Thoracic aorta (tissue), 2 donors: Measurements from ENCODE around the gene SRP68. TPM values are rescaled to one million over a fixed set of nuclear protein-coding genes. Genes with fewer than 3 reads are reported as not detected.
"Not testable (repeated sequence)": the region's sequence is repeated elsewhere in the genome, so short reads cannot be mapped to it uniquely, and the experiment has no call there.

Experiments
- ATAC-seq: fragments of 150-250 bp; one replicate; pipeline ENCODE4 v1.8.0; 2017; ENCODE audit warnings: low read depth; ENCODE audit not compliant: insufficient number of reproducible peaks, low FRiP score
- DNase-seq: peaks from one replicate; pipeline ENCODE4 v3.0.0-alpha.2; 2020; ENCODE audit warnings: low spot score
- H3K27ac ChIP-seq, 2 donors: fragments of 200-600 bp; sonication (generic); 1 replicate in 1 of 2; 2 replicates in 1 of 2; pipeline ENCODE4 v1.5.1; 2016; ENCODE audit warnings: mild to moderate bottlenecking in 2 of 2, moderate library complexity in 2 of 2
- H3K27me3 ChIP-seq: fragments of 200-600 bp; sonication (generic); replicated peaks from 2 replicates; pipeline ENCODE4 v1.6.0; 2016; ENCODE audit warnings: mild to moderate bottlenecking; ENCODE audit not compliant: insufficient read depth
- H3K36me3 ChIP-seq: fragments of 200-600 bp; sonication (generic); one replicate; pipeline ENCODE4 v1.5.1; 2016
- H3K4me1 ChIP-seq, 2 donors: fragments of 200-600 bp; sonication (generic); 1 replicate in 1 of 2; 2 replicates in 1 of 2; pipeline versions ENCODE4 v1.5.1 to v1.6.0; 2016; ENCODE audit warnings: low read depth in 2 of 2, mild to moderate bottlenecking in 1 of 2; ENCODE audit not compliant: control insufficient read depth in 1 of 2
- H3K4me3 ChIP-seq: fragments of 200-600 bp; sonication (generic); 2 replicates; pipeline ENCODE4 v1.5.1; 2016; ENCODE audit warnings: mild to moderate bottlenecking
- H3K9me3 ChIP-seq: fragments of 200-600 bp; sonication (generic); 2 replicates; pipeline ENCODE4 v1.5.1; 2016
- total RNA-seq, 2 donors: library from RNA; depleted of rRNA; stranded (reverse); fragments of >200 nt; gene quantifications; one replicate each; pipeline versions ENCODE4 v1.1.0 to v1.2.3, GENCODE V29; 2016
- TF ChIP-seq, protein P1 (sequence below): fragments of 200-600 bp; sonication (generic); IDR thresholded peaks from one replicate; pipeline ENCODE4 v1.5.1; 2019; ENCODE audit warnings: antibody characterized with exemption

SRP68 gene
- total RNA-seq, 2 donors from 2014 or later, result 19.1 to 39.9 TPM

DNA sequence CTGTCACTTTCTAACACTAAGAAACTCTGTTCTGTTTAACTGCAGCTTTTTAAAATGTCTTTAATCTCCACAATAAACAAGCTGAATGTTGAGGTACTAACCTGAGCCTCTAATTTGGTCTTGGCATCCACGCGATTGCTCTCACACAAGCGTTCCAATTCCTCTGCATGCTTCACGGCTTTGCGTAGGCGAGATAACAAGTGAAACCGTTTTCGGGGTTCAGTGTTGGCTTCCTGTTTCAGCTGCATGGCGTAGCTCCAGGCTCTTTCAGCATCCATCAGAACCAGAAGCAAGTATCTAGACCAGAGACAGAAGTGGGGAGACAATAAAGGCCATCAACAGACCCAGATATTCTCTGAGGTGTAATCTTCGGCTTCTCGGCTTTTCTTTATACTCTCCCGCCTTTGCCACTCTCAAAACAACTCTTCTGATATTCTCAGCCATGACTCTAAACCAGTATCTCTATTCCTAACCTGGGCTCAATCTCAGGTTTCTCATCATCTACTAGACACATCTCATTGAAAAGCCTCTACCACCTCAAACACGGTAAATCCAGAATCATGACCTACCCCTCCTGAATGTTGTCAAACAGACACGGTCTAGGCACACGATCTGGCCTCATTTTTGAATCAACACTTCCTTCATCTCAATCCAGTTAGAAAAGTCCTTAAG lies 8.3 kb downstream of the SRP68 start:
- no peak overlapping the region for H3K27ac ChIP-seq
- no peak for ATAC-seq
- H3K4me1 ChIP-seq, result no peaks in the 10 kb centered on the region
- H3K4me3 ChIP-seq, result no peak overlapping the region
- peaks cover 80% of the 10 kb centered on the region for H3K36me3 ChIP-seq
- TF ChIP-seq, protein P1, sequence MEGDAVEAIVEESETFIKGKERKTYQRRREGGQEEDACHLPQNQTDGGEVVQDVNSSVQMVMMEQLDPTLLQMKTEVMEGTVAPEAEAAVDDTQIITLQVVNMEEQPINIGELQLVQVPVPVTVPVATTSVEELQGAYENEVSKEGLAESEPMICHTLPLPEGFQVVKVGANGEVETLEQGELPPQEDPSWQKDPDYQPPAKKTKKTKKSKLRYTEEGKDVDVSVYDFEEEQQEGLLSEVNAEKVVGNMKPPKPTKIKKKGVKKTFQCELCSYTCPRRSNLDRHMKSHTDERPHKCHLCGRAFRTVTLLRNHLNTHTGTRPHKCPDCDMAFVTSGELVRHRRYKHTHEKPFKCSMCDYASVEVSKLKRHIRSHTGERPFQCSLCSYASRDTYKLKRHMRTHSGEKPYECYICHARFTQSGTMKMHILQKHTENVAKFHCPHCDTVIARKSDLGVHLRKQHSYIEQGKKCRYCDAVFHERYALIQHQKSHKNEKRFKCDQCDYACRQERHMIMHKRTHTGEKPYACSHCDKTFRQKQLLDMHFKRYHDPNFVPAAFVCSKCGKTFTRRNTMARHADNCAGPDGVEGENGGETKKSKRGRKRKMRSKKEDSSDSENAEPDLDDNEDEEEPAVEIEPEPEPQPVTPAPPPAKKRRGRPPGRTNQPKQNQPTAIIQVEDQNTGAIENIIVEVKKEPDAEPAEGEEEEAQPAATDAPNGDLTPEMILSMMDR, result no peak
- no peaks in the 10 kb centered on the region for H3K27me3 ChIP-seq
- no peak for DNase-seq
- H3K9me3 ChIP-seq, result no peaks in the 10 kb centered on the region

DNA sequence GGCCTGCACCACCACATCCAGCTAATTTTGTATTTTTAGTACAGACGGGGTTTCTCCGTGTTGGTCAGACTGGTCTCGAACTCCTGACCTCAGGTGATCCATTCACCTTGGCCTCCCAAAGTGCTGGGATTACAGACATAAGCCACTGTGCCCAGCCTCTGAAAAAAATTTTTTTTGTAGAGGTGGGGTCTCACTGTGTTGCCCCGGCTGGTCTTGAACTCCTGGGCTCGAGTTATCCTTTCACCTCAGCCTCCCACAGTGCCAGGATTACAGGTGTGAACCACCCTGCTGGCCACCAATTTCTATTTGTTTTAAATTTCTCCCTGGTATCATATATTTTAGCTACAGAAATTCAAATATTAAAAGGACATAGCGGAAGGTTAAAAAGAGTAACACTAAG lies 14.1 kb downstream of the SRP68 start:
- H3K4me1 ChIP-seq, H3K27ac ChIP-seq, H3K27me3 ChIP-seq, DNase-seq, H3K4me3 ChIP-seq, ATAC-seq, H3K9me3 ChIP-seq: not testable (repeated sequence)
- H3K36me3 ChIP-seq, result peaks cover 63% of the 10 kb centered on the region

DNA sequence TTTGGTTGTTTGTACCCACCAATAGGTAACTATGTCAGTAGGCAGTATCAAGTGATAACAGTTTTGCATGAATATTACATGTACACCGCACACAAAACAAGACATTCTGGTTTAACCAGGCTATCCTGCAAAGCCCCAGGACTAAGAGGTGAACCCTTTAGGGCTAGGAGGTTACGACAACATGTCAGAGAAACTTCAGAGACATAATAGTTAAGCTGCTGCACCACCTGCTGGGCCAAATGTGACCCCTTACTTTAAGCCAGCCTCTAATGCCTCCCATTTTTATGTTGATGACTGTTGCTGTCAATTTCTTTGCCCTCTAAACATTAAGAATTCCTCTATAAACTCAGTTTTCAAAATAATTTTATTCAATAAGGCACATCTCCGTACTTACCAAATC lies 15.4 kb downstream of the SRP68 start:
- no peak for DNase-seq
- H3K4me3 ChIP-seq, result no peak overlapping the region
- H3K36me3 ChIP-seq, result peaks cover 59% of the 10 kb centered on the region
- no peak for ATAC-seq
- TF ChIP-seq, protein P1, result no peak
- H3K27me3 ChIP-seq, result no peaks in the 10 kb centered on the region
- no peaks in the 10 kb centered on the region for H3K4me1 ChIP-seq
- no peak overlapping the region for H3K27ac ChIP-seq
- no peaks in the 10 kb centered on the region for H3K9me3 ChIP-seq

DNA sequence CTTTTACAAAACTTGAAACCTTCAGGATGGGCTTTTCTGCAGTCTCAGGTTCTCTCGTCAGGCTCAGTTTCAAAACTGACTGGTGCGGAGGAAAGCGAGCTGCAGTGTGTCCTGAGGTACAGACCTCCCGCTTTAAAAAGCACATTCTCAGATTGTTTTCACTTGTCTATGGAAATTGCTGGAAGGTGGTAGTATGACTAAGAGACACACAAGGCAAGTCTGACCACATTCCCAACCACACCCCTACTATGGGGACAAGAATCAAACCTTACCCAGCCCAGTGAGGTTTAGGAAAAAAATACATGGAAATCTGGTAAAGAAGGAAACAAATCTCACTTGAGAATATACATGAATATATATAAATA lies 18.2 kb downstream of the SRP68 start:
- DNase-seq, result no peak
- Histone ChIP-seq H3K27ac (no peak overlapping the region), H3K4me3 (no peak overlapping the region), H3K36me3 (peaks cover 53% of the 10 kb centered on the region), H3K4me1 (no peaks in the 10 kb centered on the region), H3K27me3 (no peaks in the 10 kb centered on the region), H3K9me3 (no peaks in the 10 kb centered on the region)
- TF ChIP-seq, protein P1, result no peak
- ATAC-seq, result no peak

DNA sequence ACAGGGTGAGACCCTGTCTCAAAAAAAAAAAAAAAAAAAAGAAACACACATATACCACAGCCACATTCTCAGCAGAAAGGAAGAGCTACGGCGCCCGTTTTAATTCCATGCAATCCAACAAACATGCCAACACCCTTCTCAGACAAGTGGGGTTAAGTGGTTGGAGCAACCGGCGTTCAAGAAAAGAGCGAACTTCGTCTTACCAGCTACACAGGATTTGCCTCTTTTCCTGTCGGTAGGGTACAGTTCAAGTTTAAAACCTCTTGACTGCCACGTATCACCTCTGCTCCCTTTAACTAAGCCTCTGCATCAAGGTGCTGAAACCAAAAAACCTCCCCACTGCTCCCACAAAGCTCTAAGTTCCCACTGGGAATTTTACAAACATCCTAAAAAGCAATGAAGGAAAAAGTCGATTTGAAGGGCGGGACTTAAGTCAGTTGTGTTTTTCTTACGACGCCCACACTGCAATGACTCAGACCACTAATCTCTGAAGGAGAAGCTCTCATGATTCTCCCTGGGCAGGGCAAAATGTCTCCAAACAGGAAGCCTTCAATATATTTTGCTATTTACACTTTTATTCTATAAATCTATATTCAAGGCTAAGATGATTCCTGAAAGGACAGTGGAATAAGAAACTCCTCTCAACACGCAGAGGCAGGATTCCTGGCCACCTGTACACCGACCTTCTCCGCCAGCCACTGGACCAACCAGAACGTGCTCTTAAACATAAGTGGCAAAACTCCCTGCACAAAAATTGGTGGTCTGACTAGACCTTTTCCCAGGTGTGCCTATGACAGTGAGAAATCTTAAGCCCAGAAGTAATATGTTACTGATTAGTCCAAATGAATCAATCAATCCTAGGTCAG lies 18.8 kb downstream of the SRP68 start:
- TF ChIP-seq, protein P1, result no peak
- DNase-seq (no peak), ATAC-seq (no peak)
- no peak overlapping the region for H3K4me3 ChIP-seq
- no peaks in the 10 kb centered on the region for H3K4me1 ChIP-seq
- no peaks in the 10 kb centered on the region for H3K9me3 ChIP-seq
- H3K36me3 ChIP-seq, result peaks cover 53% of the 10 kb centered on the region
- H3K27me3 ChIP-seq, result no peaks in the 10 kb centered on the region
- no peak overlapping the region for H3K27ac ChIP-seq
